Activated CD8-positive, alpha-beta memory T cell treated with anti-CD3 and anti-CD28 coated beads for 48 hours (primary cell): Measurements from ENCODE around the gene ERCC5.

Experiments
- DNase-seq, 3 experiments: peaks; one replicate each; pipeline ENCODE4 v3.0.0-alpha.2; 2020; ENCODE audit warnings: low read depth in 2 of 3, low spot score in 2 of 3

The ERCC5 gene

GRCh38 chr13:102845630-102846260 lies at the start of gene ERCC5:
TSS of gene ERCC5 (plus strand) at chr13:102846032. CDS start at chr13:102846267, 235 bp downstream.
- DNase-seq: peak; percentile 88 to 97 (median 95)

GRCh38 chr13:102798581-102799425 lies 47.0 kb upstream of the ERCC5 start, which contains the start of the genes BIVM and POGLUT2:
TSS of gene BIVM (plus strand) at chr13:102799119. CDS start at chr13:102807268, 8,149 bp downstream.
TSS of gene POGLUT2 (minus strand) at chr13:102798976. CDS start at chr13:102798670, 306 bp downstream.
- peak; percentile 61 to 71 (median 69) for DNase-seq

GRCh38 chr13:102799426-102800144 lies 46.2 kb upstream of the ERCC5 start:
- peak in 2 of 3 experiments; percentile 2 to 40 for DNase-seq

- peak; percentile 67 to 81 (median 72) for DNase-seq
These were observed 45.4 kb upstream of the ERCC5 start for GRCh38 chr13:102800145-102801041.

- DNase-seq: no peak
These were observed 40.2 kb upstream of the ERCC5 start for GRCh38 chr13:102805680-102806079.

- no peak for DNase-seq
These were observed 38.1 kb upstream of the ERCC5 start for GRCh38 chr13:102807699-102808098.

GRCh38 chr13:102812611-102813287 lies 33.1 kb upstream of the ERCC5 start:
- DNase-seq: no peak

GRCh38 chr13:102814025-102814607 lies 31.7 kb upstream of the ERCC5 start:
- DNase-seq: no peak

GRCh38 chr13:102814793-102815192 lies 31.0 kb upstream of the ERCC5 start:
- no peak for DNase-seq

- no peak for DNase-seq
These were observed 30.0 kb upstream of the ERCC5 start for GRCh38 chr13:102815788-102816187.

- no peak for DNase-seq
These were observed 29.1 kb upstream of the ERCC5 start for GRCh38 chr13:102816708-102817107.

GRCh38 chr13:102817241-102817640 lies 28.6 kb upstream of the ERCC5 start:
- DNase-seq: no peak

- DNase-seq: no peak
These were observed 27.9 kb upstream of the ERCC5 start for GRCh38 chr13:102817907-102818306.

- no peak for DNase-seq
These were observed 20.4 kb upstream of the ERCC5 start for GRCh38 chr13:102825400-102825799.

GRCh38 chr13:102825921-102826706 lies 19.7 kb upstream of the ERCC5 start:
- no peak for DNase-seq

- no peak for DNase-seq
These were observed 15.2 kb upstream of the ERCC5 start for GRCh38 chr13:102830646-102831045.

- no peak for DNase-seq
These were observed 9.4 kb upstream of the ERCC5 start for GRCh38 chr13:102836471-102836870.

GRCh38 chr13:102838273-102838672 lies 7.6 kb upstream of the ERCC5 start:
- DNase-seq: no peak

GRCh38 chr13:102838982-102839381 lies 6.8 kb upstream of the ERCC5 start:
- no peak for DNase-seq
